GM21447 (cell line): ENCODE results near the gene ZNF432.
A peak's percentile ranks its signal among the peaks of the same experiment; 100 is the strongest.

Experiments used
- ATAC-seq: cut with Tn5 transposase; IDR thresholded peaks from one replicate; pipeline ENCODE4 v1.9.1; 2021; ENCODE audit not compliant: unreplicated experiment

ZNF432 gene

GRCh38 chr19:52010674-52011073, 38.0 kb downstream of the ZNF432 start:
- ATAC-seq: no peak

GRCh38 chr19:52007806-52008557, 40.7 kb downstream of the ZNF432 start, which contains the start of gene ZNF615:
ZNF615 (minus strand) TSS chr19:52008211; CDS start chr19:52003711, 4,500 bp downstream.
- ATAC-seq: peak; percentile 89

GRCh38 chr19:52007451-52007805, 41.2 kb downstream of the ZNF432 start:
- ATAC-seq: peak; percentile 29

- ATAC-seq: no peak
These were observed 54.5 kb downstream of the ZNF432 start for GRCh38 chr19:51994048-51994644.

GRCh38 chr19:51993422-51993821, 55.2 kb downstream of the ZNF432 start:
- no peak for ATAC-seq

GRCh38 chr19:51986309-51987291, 62.0 kb downstream of the ZNF432 start, which contains the start of gene ZNF350:
ZNF350 (minus strand) TSS chr19:51986840; CDS start chr19:51974360, 12,480 bp downstream.
- peak; percentile 95 for ATAC-seq

GRCh38 chr19:51983361-51983760, 65.3 kb downstream of the ZNF432 start:
- ATAC-seq: no peak
